PC-9 (cell line): ENCODE data around the gene YPEL4.

Experiments
- EZH2 ChIP-seq: fragments of 200-600 bp; sonication (generic); IDR thresholded peaks from 2 replicates; pipeline ENCODE4 v1.8.0; 2017; ENCODE audit warnings: antibody characterized with exemption, low read depth
- TF ChIP-seq, protein P1 (sequence below): fragments of 200-600 bp; sonication (generic); conservative IDR thresholded peaks from 2 replicates; pipeline ENCODE4 v1.6.1; 2017; ENCODE audit warnings: mixed run types, antibody characterized with exemption, mild to moderate bottlenecking, moderate library complexity

- TF ChIP-seq, protein P1, sequence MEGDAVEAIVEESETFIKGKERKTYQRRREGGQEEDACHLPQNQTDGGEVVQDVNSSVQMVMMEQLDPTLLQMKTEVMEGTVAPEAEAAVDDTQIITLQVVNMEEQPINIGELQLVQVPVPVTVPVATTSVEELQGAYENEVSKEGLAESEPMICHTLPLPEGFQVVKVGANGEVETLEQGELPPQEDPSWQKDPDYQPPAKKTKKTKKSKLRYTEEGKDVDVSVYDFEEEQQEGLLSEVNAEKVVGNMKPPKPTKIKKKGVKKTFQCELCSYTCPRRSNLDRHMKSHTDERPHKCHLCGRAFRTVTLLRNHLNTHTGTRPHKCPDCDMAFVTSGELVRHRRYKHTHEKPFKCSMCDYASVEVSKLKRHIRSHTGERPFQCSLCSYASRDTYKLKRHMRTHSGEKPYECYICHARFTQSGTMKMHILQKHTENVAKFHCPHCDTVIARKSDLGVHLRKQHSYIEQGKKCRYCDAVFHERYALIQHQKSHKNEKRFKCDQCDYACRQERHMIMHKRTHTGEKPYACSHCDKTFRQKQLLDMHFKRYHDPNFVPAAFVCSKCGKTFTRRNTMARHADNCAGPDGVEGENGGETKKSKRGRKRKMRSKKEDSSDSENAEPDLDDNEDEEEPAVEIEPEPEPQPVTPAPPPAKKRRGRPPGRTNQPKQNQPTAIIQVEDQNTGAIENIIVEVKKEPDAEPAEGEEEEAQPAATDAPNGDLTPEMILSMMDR: no peak
- no peak for TF ChIP-seq EZH2
These were observed 10.8 kb downstream of the YPEL4 start for GRCh38 chr11:57638811-57639320.
